Activated CD4-positive, alpha-beta memory T cell treated with anti-CD3 and anti-CD28 coated beads for 36 hours (primary cell): ENCODE data around the gene SNX27. TPM values are rescaled to one million over a fixed set of nuclear protein-coding genes. Genes with fewer than 3 reads are reported as not detected.

ENCODE experiments used
- CTCF ChIA-PET: fragments of 350-600 bp; sonication (Branson Sonifier 250); formaldehyde crosslinking; loops from one replicate; lab custom pipeline; 2021; ENCODE audit warnings: antibody characterized with exemption, inconsistent platforms; lab: Charles Lee
- POLR2A ChIA-PET: fragments of 350-600 bp; sonication (Branson Sonifier 250); formaldehyde crosslinking; loops from one replicate; lab custom pipeline; 2021; ENCODE audit warnings: antibody characterized with exemption; lab: Charles Lee
- DNase-seq: peaks from one replicate; pipeline ENCODE4 v3.0.0-alpha.2; 2020
- H3K27ac Mint-ChIP-seq: one replicate; pipeline ENCODE4 v1.8.0; 2021; ENCODE audit warnings: mixed read lengths
- H3K27me3 Mint-ChIP-seq: one replicate; pipeline ENCODE4 v1.8.0; 2021; ENCODE audit warnings: mixed read lengths
- H3K36me3 Mint-ChIP-seq: one replicate; pipeline ENCODE4 v1.8.0; 2021; ENCODE audit warnings: mixed read lengths
- H3K4me1 Mint-ChIP-seq: one replicate; pipeline ENCODE4 v1.8.0; 2021; ENCODE audit warnings: low read depth, mixed read lengths
- H3K4me3 Mint-ChIP-seq: one replicate; pipeline ENCODE4 v1.8.0; 2021; ENCODE audit warnings: mild to moderate bottlenecking, mixed read lengths
- H3K9me3 Mint-ChIP-seq: one replicate; pipeline ENCODE4 v1.8.0; 2021; ENCODE audit warnings: mixed read lengths
- intact Hi-C: fragments of 100-400 bp; cut with micrococcal nuclease; formaldehyde crosslinking; loops from one replicate; pipeline ENCODE4 v1.15.1; 2023
- total RNA-seq, 2 experiments: library from RNA; stranded (reverse); gene quantifications; one replicate each; pipeline ENCODE4 v1.2.3, GENCODE V29; 2021

SNX27 gene
- 10 to 100 TPM; 27.1 to 30.7 TPM for total RNA-seq

GRCh38 chr1:151611832-151612500 is at the start of gene SNX27:
Gene SNX27 (plus strand): TSS chr1:151612050. CDS start chr1:151612202, 152 bp downstream.
- intact Hi-C loops, result loop anchor here (2.0 to 10.0 kb wide), 3 partner anchors 219 to 333 kb away; partner anchors contain the start of genes RORC and ZNF687
- H3K4me3 Mint-ChIP-seq, result peak within 1 kb of the TSS; percentile 94
- peak; percentile 93 for DNase-seq
- H3K27me3 Mint-ChIP-seq, result peaks cover 1% of the 10 kb centered on the region
- peaks cover 2% of the 10 kb centered on the region for H3K36me3 Mint-ChIP-seq
- POLR2A ChIA-PET, result interaction anchor here (0.6 to 0.7 kb wide), 3 partner anchors 9 to 13 kb away, joined by 3 read pairs; no protein-coding TSS in a partner anchor
- H3K9me3 Mint-ChIP-seq, result no peaks in the 10 kb centered on the region
- H3K4me1 Mint-ChIP-seq, result peaks cover 49% of the 10 kb centered on the region
- H3K27ac Mint-ChIP-seq, result peak within 1 kb of the TSS; percentile 79
- CTCF ChIA-PET, result interaction anchor here (2.0 kb wide), 1 partner anchor 18 kb away, joined by 10 read pairs; no protein-coding TSS in a partner anchor

- Mint-ChIP-seq H3K36me3 (peaks cover 3% of the 10 kb centered on the region), H3K27ac (no peak overlapping the region), H3K4me1 (no peaks in the 10 kb centered on the region), H3K9me3 (no peaks in the 10 kb centered on the region), H3K4me3 (no peak overlapping the region), H3K27me3 (no peaks in the 10 kb centered on the region)
- intact Hi-C loops, result no loop called here
- CTCF ChIA-PET, result no interaction called here
- DNase-seq, result no peak
- POLR2A ChIA-PET, result no interaction called here
Measured at GRCh38 chr1:151562661-151563060, 49.2 kb upstream of the SNX27 start.

- DNase-seq, result no peak
- no peaks in the 10 kb centered on the region for H3K9me3 Mint-ChIP-seq
- intact Hi-C loops, result no loop called here
- H3K27ac Mint-ChIP-seq, result no peak overlapping the region
- no peaks in the 10 kb centered on the region for H3K27me3 Mint-ChIP-seq
- ChIA-PET POLR2A (no interaction called here), CTCF (no interaction called here)
- peaks cover 4% of the 10 kb centered on the region for H3K4me1 Mint-ChIP-seq
- no peak overlapping the region for H3K4me3 Mint-ChIP-seq
- peaks cover 3% of the 10 kb centered on the region for H3K36me3 Mint-ChIP-seq
Measured at GRCh38 chr1:151563376-151563775, 48.5 kb upstream of the SNX27 start.

- intact Hi-C loops, result no loop called here
- H3K36me3 Mint-ChIP-seq, result peaks cover 3% of the 10 kb centered on the region
- no peaks in the 10 kb centered on the region for H3K27me3 Mint-ChIP-seq
- H3K27ac Mint-ChIP-seq, result no peak overlapping the region
- H3K4me3 Mint-ChIP-seq, result no peak overlapping the region
- peaks cover 10% of the 10 kb centered on the region for H3K4me1 Mint-ChIP-seq
- POLR2A ChIA-PET, result no interaction called here
- no peak for DNase-seq
- CTCF ChIA-PET, result no interaction called here
- no peaks in the 10 kb centered on the region for H3K9me3 Mint-ChIP-seq
Measured at GRCh38 chr1:151565502-151566189, 46.2 kb upstream of the SNX27 start.

GRCh38 chr1:151568626-151569088 is 43.2 kb upstream of the SNX27 start:
- H3K27ac Mint-ChIP-seq, result no peak overlapping the region
- peak; percentile 31 for DNase-seq

GRCh38 chr1:151570819-151571218 is 41.0 kb upstream of the SNX27 start:
- ChIA-PET POLR2A (no interaction called here), CTCF (no interaction called here)
- Mint-ChIP-seq H3K4me3 (no peak overlapping the region), H3K9me3 (no peaks in the 10 kb centered on the region), H3K27ac (no peak overlapping the region), H3K4me1 (peaks cover 18% of the 10 kb centered on the region), H3K27me3 (no peaks in the 10 kb centered on the region), H3K36me3 (peaks cover 6% of the 10 kb centered on the region)
- intact Hi-C loops, result no loop called here
- no peak for DNase-seq

More at GRCh38 chr1:151568626-151569088, 43.2 kb upstream of the SNX27 start:
- ChIA-PET CTCF (interaction anchor here (1.0 kb wide), 1 partner anchor 21 kb away, joined by 3 read pairs; no protein-coding TSS in a partner anchor), POLR2A (no interaction called here)
- Mint-ChIP-seq H3K27me3 (no peaks in the 10 kb centered on the region), H3K9me3 (no peaks in the 10 kb centered on the region), H3K4me3 (no peak overlapping the region), H3K4me1 (peaks cover 10% of the 10 kb centered on the region), H3K36me3 (peaks cover 3% of the 10 kb centered on the region)
- intact Hi-C loops, result no loop called here

- Mint-ChIP-seq H3K27me3 (no peaks in the 10 kb centered on the region), H3K4me3 (no peak overlapping the region), H3K4me1 (peaks cover 7% of the 10 kb centered on the region), H3K36me3 (peaks cover 3% of the 10 kb centered on the region), H3K9me3 (no peaks in the 10 kb centered on the region), H3K27ac (no peak overlapping the region)
- intact Hi-C loops, result no loop called here
- ChIA-PET POLR2A (no interaction called here), CTCF (interaction anchor here (0.6 to 1.3 kb wide), 3 partner anchors 19 to 421 kb away, joined by 3 read pairs; no protein-coding TSS in a partner anchor)
- DNase-seq, result peak; percentile 56
Measured at GRCh38 chr1:151574575-151575529, 37.0 kb upstream of the SNX27 start.

- intact Hi-C loops, result no loop called here
- Mint-ChIP-seq H3K27ac (no peak overlapping the region), H3K9me3 (no peaks in the 10 kb centered on the region), H3K27me3 (no peaks in the 10 kb centered on the region), H3K4me3 (no peak overlapping the region), H3K4me1 (peaks cover 7% of the 10 kb centered on the region), H3K36me3 (peaks cover 3% of the 10 kb centered on the region)
- DNase-seq, result no peak
- CTCF ChIA-PET, result interaction anchor here (1.5 kb wide), 1 partner anchor 17 kb away, joined by 5 read pairs; no protein-coding TSS in a partner anchor
- POLR2A ChIA-PET, result no interaction called here
Measured at GRCh38 chr1:151577173-151577572, 34.7 kb upstream of the SNX27 start.

- peaks cover 3% of the 10 kb centered on the region for H3K36me3 Mint-ChIP-seq
- no peaks in the 10 kb centered on the region for H3K9me3 Mint-ChIP-seq
- H3K27ac Mint-ChIP-seq, result no peak overlapping the region
- no peaks in the 10 kb centered on the region for H3K27me3 Mint-ChIP-seq
- DNase-seq, result no peak
- no peak overlapping the region for H3K4me3 Mint-ChIP-seq
- POLR2A ChIA-PET, result no interaction called here
- intact Hi-C loops, result no loop called here
- peaks cover 7% of the 10 kb centered on the region for H3K4me1 Mint-ChIP-seq
- CTCF ChIA-PET, result no interaction called here
Measured at GRCh38 chr1:151578941-151579340, 32.9 kb upstream of the SNX27 start.

- no peaks in the 10 kb centered on the region for H3K27me3 Mint-ChIP-seq
- no peaks in the 10 kb centered on the region for H3K9me3 Mint-ChIP-seq
- no peak for DNase-seq
- intact Hi-C loops, result no loop called here
- POLR2A ChIA-PET, result no interaction called here
- peaks cover 7% of the 10 kb centered on the region for H3K4me1 Mint-ChIP-seq
- H3K4me3 Mint-ChIP-seq, result no peak overlapping the region
- CTCF ChIA-PET, result interaction anchor here (2.2 kb wide), 1 partner anchor 14 kb away, joined by 10 read pairs; no protein-coding TSS in a partner anchor
- peaks cover 3% of the 10 kb centered on the region for H3K36me3 Mint-ChIP-seq
- no peak overlapping the region for H3K27ac Mint-ChIP-seq
Measured at GRCh38 chr1:151579436-151580225, 32.2 kb upstream of the SNX27 start.

GRCh38 chr1:151581451-151581850 is 30.4 kb upstream of the SNX27 start:
- intact Hi-C loops, result no loop called here
- H3K27me3 Mint-ChIP-seq, result no peaks in the 10 kb centered on the region
- H3K4me1 Mint-ChIP-seq, result no peaks in the 10 kb centered on the region
- DNase-seq, result no peak
- no peaks in the 10 kb centered on the region for H3K36me3 Mint-ChIP-seq
- CTCF ChIA-PET, result interaction anchor here (0.6 to 2.2 kb wide), 2 partner anchors 12 to 98 kb away, joined by 3 to 10 read pairs; no protein-coding TSS in a partner anchor
- POLR2A ChIA-PET, result interaction anchor here (0.5 kb wide), 1 partner anchor 298 kb away, joined by 3 read pairs; no protein-coding TSS in a partner anchor
- no peak overlapping the region for H3K27ac Mint-ChIP-seq
- H3K9me3 Mint-ChIP-seq, result no peaks in the 10 kb centered on the region
- no peak overlapping the region for H3K4me3 Mint-ChIP-seq
